ENCODE results near the gene MTTP. TPM values are rescaled to one million over a fixed set of nuclear protein-coding genes. Genes with fewer than 3 reads are reported as not detected.

The MTTP gene
- total RNA-seq, 2 donors from 2014 or later: 0.29 to 0.83 TPM

DNA sequence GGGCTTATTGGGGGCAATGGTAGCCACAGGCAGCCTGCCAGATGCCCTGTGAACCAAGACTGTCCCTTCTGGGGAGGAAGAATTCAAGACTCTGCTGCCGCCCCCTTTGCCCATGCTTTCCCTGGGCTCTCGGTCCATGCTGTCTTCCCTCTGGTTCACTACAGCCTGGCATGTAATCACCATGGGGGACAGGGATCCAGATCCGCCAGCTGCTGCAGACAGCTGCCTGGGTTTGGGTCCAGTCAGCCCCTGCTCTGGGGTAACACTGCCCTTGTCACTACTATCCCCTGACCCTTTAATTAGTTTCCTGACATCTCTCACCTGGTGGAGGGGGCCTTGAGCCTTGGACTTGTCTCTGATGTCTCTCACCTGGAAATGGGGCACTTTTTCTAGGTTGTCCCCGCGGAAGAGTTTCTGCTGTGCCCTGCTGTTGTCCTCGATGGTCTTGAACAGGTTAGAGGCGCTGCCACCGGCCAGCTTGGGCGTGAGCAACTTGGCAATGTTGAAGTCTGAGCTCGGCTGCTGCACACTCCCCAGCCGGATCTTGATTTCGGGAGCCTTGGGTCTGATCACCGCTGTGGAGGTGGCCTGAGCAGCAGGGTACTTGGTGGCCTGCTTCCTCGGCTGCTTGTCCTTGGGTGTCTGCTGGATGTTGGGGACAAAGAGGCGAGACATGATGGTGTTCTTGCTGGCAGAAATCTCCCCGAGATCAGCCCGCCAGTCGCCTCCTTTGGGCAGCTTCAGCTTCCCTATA, 76.6 kb downstream of the MTTP start:
- no peaks in the 10 kb centered on the region for H3K9me3 Mint-ChIP-seq
- no peak overlapping the region for H3K27ac Mint-ChIP-seq
- DNase-seq (no peak), ATAC-seq (replicated peaks in 1 of 2) (no peak)
- H3K4me1 Mint-ChIP-seq (ENCODE audit: low read depth): no peaks in the 10 kb centered on the region
- no peak overlapping the region for H3K4me3 Mint-ChIP-seq
- no peaks in the 10 kb centered on the region for H3K27me3 Mint-ChIP-seq (ENCODE audit: low read depth)
- no peaks in the 10 kb centered on the region for H3K36me3 Mint-ChIP-seq (ENCODE audit: insufficient read depth in 2 of 2)

GRCh38 chr4:99651811-99652485, 77.3 kb downstream of the MTTP start:
- ATAC-seq (replicated peaks in 1 of 2) (no peak), DNase-seq (no peak)
- Mint-ChIP-seq H3K9me3 (no peaks in the 10 kb centered on the region), H3K27ac (no peak overlapping the region), H3K36me3 (ENCODE audit: insufficient read depth in 2 of 2) (no peaks in the 10 kb centered on the region), H3K27me3 (ENCODE audit: low read depth) (no peaks in the 10 kb centered on the region), H3K4me1 (ENCODE audit: low read depth) (no peaks in the 10 kb centered on the region), H3K4me3 (no peak overlapping the region)

- no peaks in the 10 kb centered on the region for H3K36me3 Mint-ChIP-seq (ENCODE audit: insufficient read depth in 2 of 2)
- H3K9me3 Mint-ChIP-seq: no peaks in the 10 kb centered on the region
- H3K4me1 Mint-ChIP-seq (ENCODE audit: low read depth): no peaks in the 10 kb centered on the region
- no peak for DNase-seq
- no peak overlapping the region for H3K4me3 Mint-ChIP-seq
- no peaks in the 10 kb centered on the region for H3K27me3 Mint-ChIP-seq (ENCODE audit: low read depth)
- no peak for ATAC-seq (replicated peaks in 1 of 2)
- H3K27ac Mint-ChIP-seq: no peak overlapping the region
Observed at GRCh38 chr4:99652596-99653436, 78.2 kb downstream of the MTTP start.

DNA sequence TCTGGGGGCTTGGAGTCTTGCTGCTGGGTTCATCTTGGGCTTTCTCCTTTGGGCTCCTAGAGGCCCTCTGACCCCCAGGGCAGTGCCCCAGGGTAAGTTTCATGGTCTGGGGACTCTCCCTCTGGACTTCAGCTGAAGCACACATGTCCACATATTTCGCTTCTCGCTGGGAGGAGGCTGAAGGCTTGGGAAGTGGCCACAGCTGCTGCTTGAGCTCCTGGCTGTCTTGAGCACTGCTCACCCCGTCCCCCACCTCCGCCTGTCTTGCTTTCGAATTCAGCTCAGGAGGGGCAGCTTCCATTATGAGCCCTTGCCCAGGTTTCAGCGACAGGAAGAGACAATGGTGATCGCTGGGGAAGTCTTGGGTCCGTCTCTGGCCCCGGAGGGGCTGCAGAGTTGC, 79.3 kb downstream of the MTTP start:
- Mint-ChIP-seq H3K9me3 (no peaks in the 10 kb centered on the region), H3K36me3 (ENCODE audit: insufficient read depth in 2 of 2) (no peaks in the 10 kb centered on the region), H3K4me1 (ENCODE audit: low read depth) (no peaks in the 10 kb centered on the region), H3K4me3 (no peak overlapping the region), H3K27ac (no peak overlapping the region), H3K27me3 (ENCODE audit: low read depth) (peaks cover 4% of the 10 kb centered on the region)
- DNase-seq (no peak), ATAC-seq (replicated peaks in 1 of 2) (no peak)

- H3K27me3 Mint-ChIP-seq (ENCODE audit: low read depth): peaks cover 9% of the 10 kb centered on the region
- H3K4me1 Mint-ChIP-seq (ENCODE audit: low read depth): no peaks in the 10 kb centered on the region
- no peak overlapping the region for H3K4me3 Mint-ChIP-seq
- H3K9me3 Mint-ChIP-seq: no peaks in the 10 kb centered on the region
- H3K27ac Mint-ChIP-seq: no peak overlapping the region
- ATAC-seq (replicated peaks in 1 of 2) (no peak), DNase-seq (no peak)
- no peaks in the 10 kb centered on the region for H3K36me3 Mint-ChIP-seq (ENCODE audit: insufficient read depth in 2 of 2)
Observed at GRCh38 chr4:99654361-99654761, 79.7 kb downstream of the MTTP start.

DNA sequence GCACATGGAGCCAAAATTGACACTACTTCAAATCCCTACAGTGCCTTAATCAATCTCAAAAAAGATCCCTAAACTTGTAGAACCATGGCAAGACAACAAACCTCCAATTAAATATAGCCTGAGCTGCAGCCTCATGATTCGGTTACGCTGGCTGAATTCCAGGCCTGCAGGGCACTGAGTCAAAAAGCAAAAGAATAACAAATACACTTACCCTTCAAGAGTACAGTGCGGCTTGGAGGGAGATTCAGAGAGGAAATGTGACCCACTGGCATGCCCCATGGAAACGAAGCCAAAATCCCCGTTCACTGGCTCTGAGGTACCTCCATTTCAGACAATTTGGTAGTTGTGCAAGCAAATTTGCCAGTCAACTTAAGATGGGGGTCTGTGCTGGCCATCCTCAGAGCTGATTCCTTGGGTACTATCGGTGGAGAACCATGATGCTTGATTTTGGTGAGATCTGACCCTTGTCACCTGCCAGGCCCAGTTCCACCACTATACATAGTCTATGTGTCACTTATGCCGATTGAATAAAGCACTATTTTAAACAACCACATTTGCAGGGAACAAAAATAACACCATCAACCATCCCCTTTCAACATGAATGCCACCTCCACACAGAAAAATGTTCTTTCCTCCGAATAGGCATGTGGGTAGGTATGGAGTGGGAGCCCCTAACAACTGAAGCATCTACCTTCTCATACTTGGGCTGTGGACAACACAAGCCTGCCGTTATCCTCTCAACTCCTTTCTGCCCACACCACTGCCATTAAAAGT, 80.9 kb downstream of the MTTP start:
- ATAC-seq (replicated peaks in 1 of 2): no peak

DNA sequence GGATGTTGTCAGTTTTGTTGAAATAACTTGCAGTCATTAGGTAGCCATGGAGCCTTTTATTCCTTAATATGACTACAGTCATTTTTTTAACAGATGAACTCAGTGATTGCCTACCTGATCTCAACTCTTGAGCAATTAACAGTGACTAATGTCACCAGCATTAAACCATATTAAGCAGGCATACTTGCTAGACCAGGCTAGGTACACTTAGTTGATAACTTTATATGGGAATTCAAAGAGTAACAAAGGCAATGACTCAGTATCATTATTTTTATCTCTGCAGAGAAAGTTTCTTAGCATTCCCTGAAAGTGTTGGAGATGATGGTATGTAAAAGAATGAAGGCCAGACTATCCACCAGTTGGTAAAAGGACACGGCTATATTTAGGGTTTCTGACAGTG, 83.2 kb downstream of the MTTP start, which contains the start of gene C4orf54:
Gene C4orf54 (minus strand): TSS at position 31 of the 400 bp plus-strand sequence. CDS start 3,180 bp downstream, outside the sequence.
- Mint-ChIP-seq H3K9me3 (no peaks in the 10 kb centered on the region), H3K36me3 (ENCODE audit: insufficient read depth in 2 of 2) (no peaks in the 10 kb centered on the region), H3K4me1 (ENCODE audit: low read depth) (no peaks in the 10 kb centered on the region), H3K4me3 (no peak within 1 kb of the TSS), H3K27me3 (ENCODE audit: low read depth) (peaks cover 9% of the 10 kb centered on the region), H3K27ac (no peak within 1 kb of the TSS)
- DNase-seq (no peak), ATAC-seq (replicated peaks in 1 of 2) (no peak)

More for the DNA sequence above, 80.9 kb downstream of the MTTP start:
- Mint-ChIP-seq H3K9me3 (no peaks in the 10 kb centered on the region), H3K27me3 (ENCODE audit: low read depth) (peaks cover 9% of the 10 kb centered on the region), H3K4me3 (no peak overlapping the region), H3K27ac (no peak overlapping the region), H3K36me3 (ENCODE audit: insufficient read depth in 2 of 2) (no peaks in the 10 kb centered on the region), H3K4me1 (ENCODE audit: low read depth) (no peaks in the 10 kb centered on the region)
- DNase-seq: no peak

DNA sequence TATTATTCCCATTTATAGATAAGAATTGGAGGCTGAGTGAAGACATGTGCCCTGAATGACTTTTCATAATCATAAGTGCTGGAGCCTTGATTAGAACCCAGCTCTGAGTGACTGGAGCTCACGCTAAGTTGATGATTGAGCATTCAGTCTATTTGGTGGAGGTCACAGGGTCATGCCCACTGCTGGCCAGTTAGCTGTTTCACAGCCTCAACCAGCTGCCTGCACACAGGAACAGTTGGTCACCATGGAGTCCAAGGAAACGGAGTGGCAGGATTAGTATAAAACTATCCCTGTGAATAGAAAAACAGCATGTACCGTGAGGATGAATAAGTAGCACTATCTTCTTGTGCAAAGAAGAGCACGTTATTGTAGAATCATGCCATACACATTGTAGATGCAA, 84.0 kb downstream of the MTTP start:
- Mint-ChIP-seq H3K27ac (no peak overlapping the region), H3K36me3 (ENCODE audit: insufficient read depth in 2 of 2) (no peaks in the 10 kb centered on the region), H3K4me3 (no peak overlapping the region), H3K4me1 (ENCODE audit: low read depth) (no peaks in the 10 kb centered on the region), H3K9me3 (no peaks in the 10 kb centered on the region), H3K27me3 (ENCODE audit: low read depth) (peaks cover 16% of the 10 kb centered on the region)
- ATAC-seq (replicated peaks in 1 of 2) (no peak), DNase-seq (no peak)

DNA sequence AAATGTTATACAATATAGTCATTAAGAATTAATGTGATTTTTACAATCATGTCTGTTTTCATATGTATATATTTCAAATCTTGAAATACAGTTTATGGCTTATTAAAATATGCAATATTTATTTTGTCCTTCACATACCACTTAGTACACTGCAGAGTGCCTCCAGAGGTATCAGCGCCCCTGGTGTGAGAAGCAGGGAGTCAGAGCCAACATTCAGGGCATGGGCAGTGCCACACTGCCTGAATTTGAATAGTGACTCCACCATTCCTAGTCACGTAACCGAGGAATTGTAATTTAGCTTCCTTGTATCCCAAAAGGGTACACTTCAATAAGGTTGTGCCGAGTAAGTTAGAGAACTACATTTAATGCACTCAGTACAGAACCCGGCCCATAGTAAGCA, 87.3 kb downstream of the MTTP start:
- no peak overlapping the region for H3K27ac Mint-ChIP-seq
- DNase-seq: no peak

DNA sequence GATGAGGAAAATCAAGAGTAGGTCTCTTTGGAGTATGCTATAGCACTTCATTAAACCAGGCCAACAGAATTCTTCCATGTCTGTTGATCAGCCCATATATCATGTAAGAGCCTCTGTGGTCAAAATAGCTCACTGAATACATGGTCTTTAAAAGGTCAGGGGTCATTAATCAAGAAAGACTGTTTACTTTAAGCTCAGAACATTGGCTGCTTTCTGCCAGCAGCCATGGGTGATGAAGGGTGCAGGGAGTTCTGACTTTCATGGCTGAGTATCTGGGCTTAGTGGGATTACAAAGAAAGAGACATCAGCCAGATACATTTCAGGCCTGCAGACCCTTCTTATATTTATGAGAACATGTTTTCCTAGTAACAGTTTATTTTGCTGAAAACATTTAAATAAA, 90.1 kb downstream of the MTTP start:
- H3K27ac Mint-ChIP-seq: no peak overlapping the region
- no peaks in the 10 kb centered on the region for H3K4me1 Mint-ChIP-seq (ENCODE audit: low read depth)
- H3K9me3 Mint-ChIP-seq: no peaks in the 10 kb centered on the region

More for the DNA sequence above, 87.3 kb downstream of the MTTP start:
- H3K27me3 Mint-ChIP-seq (ENCODE audit: low read depth): peaks cover 26% of the 10 kb centered on the region
- no peak for ATAC-seq (replicated peaks in 1 of 2)
- no peak overlapping the region for H3K4me3 Mint-ChIP-seq
- no peaks in the 10 kb centered on the region for H3K4me1 Mint-ChIP-seq (ENCODE audit: low read depth)
- no peaks in the 10 kb centered on the region for H3K9me3 Mint-ChIP-seq
- H3K36me3 Mint-ChIP-seq (ENCODE audit: insufficient read depth in 2 of 2): no peaks in the 10 kb centered on the region

GRCh38 chr4:99665983-99666382, 91.4 kb downstream of the MTTP start:
- H3K9me3 Mint-ChIP-seq: peaks cover 2 to 3% of the 10 kb centered on the region in 2 donors
- no peak overlapping the region for H3K4me3 Mint-ChIP-seq
- H3K4me1 Mint-ChIP-seq (ENCODE audit: low read depth): no peaks in the 10 kb centered on the region
- ATAC-seq (replicated peaks in 1 of 2) (no peak), DNase-seq (no peak)
- H3K27ac Mint-ChIP-seq: no peak overlapping the region
- peaks cover 0 to 2% of the 10 kb centered on the region in 2 donors for H3K36me3 Mint-ChIP-seq (ENCODE audit: insufficient read depth in 2 of 2)
- peaks cover 22% of the 10 kb centered on the region for H3K27me3 Mint-ChIP-seq (ENCODE audit: low read depth)

More for the DNA sequence above, 90.1 kb downstream of the MTTP start:
- ATAC-seq (replicated peaks in 1 of 2) (no peak), DNase-seq (no peak)
- H3K4me3 Mint-ChIP-seq: no peak overlapping the region
- no peaks in the 10 kb centered on the region for H3K36me3 Mint-ChIP-seq (ENCODE audit: insufficient read depth in 2 of 2)
- peaks cover 16% of the 10 kb centered on the region for H3K27me3 Mint-ChIP-seq (ENCODE audit: low read depth)

GRCh38 chr4:99668472-99668871, 93.8 kb downstream of the MTTP start:
- no peak for DNase-seq
- Mint-ChIP-seq H3K4me3 (no peak overlapping the region), H3K36me3 (ENCODE audit: insufficient read depth in 2 of 2) (peaks cover 11 to 16% of the 10 kb centered on the region in 2 donors), H3K27ac (no peak overlapping the region), H3K9me3 (peaks cover 15 to 18% of the 10 kb centered on the region in 2 donors), H3K27me3 (ENCODE audit: low read depth) (peaks cover 28% of the 10 kb centered on the region), H3K4me1 (ENCODE audit: low read depth) (no peaks in the 10 kb centered on the region)
- no peak for ATAC-seq (replicated peaks in 1 of 2)

Data from activated T-cell treated with anti-CD3 and anti-CD28 coated beads, Interleukin-2, amount 50 U/mL, for 72 hours (primary cell).